Astrocyte (in vitro differentiated cells and primary cell): ENCODE results near the gene ACTN1. TPM values are rescaled to one million over a fixed set of nuclear protein-coding genes. Genes with fewer than 3 reads are reported as not detected.

Experiments used
- DNase-seq: peaks from one replicate; pipeline ENCODE4 v3.0.0-alpha.2; 2010; ENCODE audit warnings: low read depth
- FAIRE-seq: peaks from 2 replicates; lab custom pipeline; 2011; peaks lifted over from hg19 to GRCh38; lab: Jason Lieb, UNC
- H2AFZ ChIP-seq: 2 replicates; pipeline ENCODE4 v1.6.0; 2012; ENCODE audit warnings: low read depth, low read length, inconsistent platforms
- H3K27ac ChIP-seq: 2 replicates; pipeline ENCODE4 v1.5.1; 2011; ENCODE audit warnings: low read depth, low read length, inconsistent platforms
- H3K27me3 ChIP-seq: 2 replicates; pipeline ENCODE4 v1.6.0; 2011; ENCODE audit warnings: low read length, inconsistent platforms; ENCODE audit not compliant: insufficient read depth
- H3K36me3 ChIP-seq: 2 replicates; pipeline ENCODE4 v1.5.1; 2011; ENCODE audit warnings: low read length, inconsistent platforms; ENCODE audit not compliant: insufficient read depth
- H3K4me1 ChIP-seq: 2 replicates; pipeline ENCODE4 v1.5.1; 2011; ENCODE audit warnings: low read length, inconsistent platforms; ENCODE audit not compliant: insufficient read depth
- H3K4me2 ChIP-seq: 2 replicates; pipeline ENCODE4 v1.6.0; 2012; ENCODE audit warnings: low read length, inconsistent platforms
- H3K4me3 ChIP-seq: 2 replicates; pipeline ENCODE4 v1.5.1; 2011; ENCODE audit warnings: low read depth, mild to moderate bottlenecking, low read length, inconsistent platforms; ENCODE audit not compliant: insufficient read depth
- H3K79me2 ChIP-seq: 2 replicates; pipeline ENCODE4 v1.6.0; 2012; ENCODE audit warnings: mild to moderate bottlenecking, low read length, inconsistent platforms; ENCODE audit not compliant: insufficient read depth
- H3K9ac ChIP-seq: 2 replicates; pipeline ENCODE4 v1.6.0; 2012; ENCODE audit warnings: mild to moderate bottlenecking, low read length, inconsistent platforms
- H3K9me3 ChIP-seq: 2 replicates; pipeline ENCODE4 v1.5.1; 2012; ENCODE audit warnings: low read depth, mild to moderate bottlenecking, low read length, inconsistent platforms; ENCODE audit not compliant: insufficient read depth
- H4K20me1 ChIP-seq: 2 replicates; pipeline ENCODE4 v1.6.0; 2012; ENCODE audit warnings: low read length, inconsistent platforms; ENCODE audit not compliant: insufficient read depth
- H3K27ac Mint-ChIP-seq: one replicate; pipeline ENCODE4 v1.8.0; 2021; ENCODE audit warnings: mild to moderate bottlenecking, mixed read lengths; ENCODE audit not compliant: unreplicated experiment
- H3K27me3 Mint-ChIP-seq: one replicate; pipeline ENCODE4 v1.8.0; 2021; ENCODE audit warnings: low read depth, mixed read lengths; ENCODE audit not compliant: unreplicated experiment
- H3K36me3 Mint-ChIP-seq: one replicate; pipeline ENCODE4 v1.8.0; 2021; ENCODE audit warnings: low read depth, mixed read lengths; ENCODE audit not compliant: unreplicated experiment
- H3K4me1 Mint-ChIP-seq: one replicate; pipeline ENCODE4 v1.8.0; 2021; ENCODE audit warnings: low read depth, mixed read lengths; ENCODE audit not compliant: unreplicated experiment
- H3K4me3 Mint-ChIP-seq: one replicate; pipeline ENCODE4 v1.8.0; 2021; ENCODE audit warnings: mild to moderate bottlenecking, moderate library complexity, mixed read lengths; ENCODE audit not compliant: unreplicated experiment
- H3K9me3 Mint-ChIP-seq: one replicate; pipeline ENCODE4 v1.8.0; 2021; ENCODE audit warnings: mild to moderate bottlenecking, mixed read lengths; ENCODE audit not compliant: unreplicated experiment
- EZH2 ChIP-seq: IDR thresholded peaks from 2 replicates; pipeline ENCODE4 v1.6.1; 2012; ENCODE audit warnings: mild to moderate bottlenecking, low read length, inconsistent platforms; ENCODE audit not compliant: insufficient read depth
- total RNA-seq: library from RNA; stranded (reverse); gene quantifications from 2 replicates; pipeline ENCODE4 v1.2.1, GENCODE V29; 2021
- TF ChIP-seq, protein P1 (sequence below): IDR thresholded peaks from 2 replicates; pipeline ENCODE4 v1.5.1; 2011; ENCODE audit warnings: low read depth, mild to moderate bottlenecking, inconsistent platforms, low read length, moderate library complexity; ENCODE audit not compliant: insufficient read depth

Gene ACTN1
- total RNA-seq, 1 donor from 2014 or later, result 1,163 TPM

DNA sequence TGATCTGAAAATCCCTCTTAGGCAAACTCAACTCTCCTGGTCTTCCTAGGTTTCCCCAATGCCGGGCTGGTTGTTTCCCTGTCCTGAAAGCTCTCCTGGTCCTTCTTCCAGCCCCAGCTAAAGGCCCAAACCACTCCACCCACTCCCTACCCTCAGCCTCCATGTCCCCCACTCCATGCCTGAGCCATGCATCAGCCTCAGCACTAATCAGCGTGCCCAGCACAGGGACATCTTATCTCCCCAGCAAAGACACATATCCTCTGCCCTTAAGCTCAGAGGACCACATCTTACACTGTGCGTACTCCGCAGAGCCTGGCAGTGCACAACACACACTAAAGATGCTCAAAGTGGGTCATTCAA is 25.9 kb downstream of the ACTN1 start:
- Histone ChIP-seq H2AFZ (no peak overlapping the region), H3K4me1 (peaks cover 92% of the 10 kb centered on the region), H4K20me1 (peaks cover 93% of the 10 kb centered on the region), H3K4me3 (no peak overlapping the region), H3K27me3 (no peaks in the 10 kb centered on the region), H3K36me3 (peaks cover 26% of the 10 kb centered on the region), H3K27ac (peak overlapping the region; percentile 93), H3K79me2 (peaks cover 99% of the 10 kb centered on the region), H3K9ac (peak overlapping the region; percentile 68), H3K4me2 (peak overlapping the region; percentile 79), H3K9me3 (no peaks in the 10 kb centered on the region)
- Mint-ChIP-seq H3K4me3 (peak overlapping the region; percentile 70), H3K27me3 (no peaks in the 10 kb centered on the region), H3K4me1 (peaks cover 90% of the 10 kb centered on the region), H3K36me3 (peaks cover 32% of the 10 kb centered on the region), H3K9me3 (no peaks in the 10 kb centered on the region), H3K27ac (peak overlapping the region; percentile 55)
- DNase-seq (no peak), FAIRE-seq (no peak)
- TF ChIP-seq, protein P1, sequence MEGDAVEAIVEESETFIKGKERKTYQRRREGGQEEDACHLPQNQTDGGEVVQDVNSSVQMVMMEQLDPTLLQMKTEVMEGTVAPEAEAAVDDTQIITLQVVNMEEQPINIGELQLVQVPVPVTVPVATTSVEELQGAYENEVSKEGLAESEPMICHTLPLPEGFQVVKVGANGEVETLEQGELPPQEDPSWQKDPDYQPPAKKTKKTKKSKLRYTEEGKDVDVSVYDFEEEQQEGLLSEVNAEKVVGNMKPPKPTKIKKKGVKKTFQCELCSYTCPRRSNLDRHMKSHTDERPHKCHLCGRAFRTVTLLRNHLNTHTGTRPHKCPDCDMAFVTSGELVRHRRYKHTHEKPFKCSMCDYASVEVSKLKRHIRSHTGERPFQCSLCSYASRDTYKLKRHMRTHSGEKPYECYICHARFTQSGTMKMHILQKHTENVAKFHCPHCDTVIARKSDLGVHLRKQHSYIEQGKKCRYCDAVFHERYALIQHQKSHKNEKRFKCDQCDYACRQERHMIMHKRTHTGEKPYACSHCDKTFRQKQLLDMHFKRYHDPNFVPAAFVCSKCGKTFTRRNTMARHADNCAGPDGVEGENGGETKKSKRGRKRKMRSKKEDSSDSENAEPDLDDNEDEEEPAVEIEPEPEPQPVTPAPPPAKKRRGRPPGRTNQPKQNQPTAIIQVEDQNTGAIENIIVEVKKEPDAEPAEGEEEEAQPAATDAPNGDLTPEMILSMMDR, result no peak
- no peak for TF ChIP-seq EZH2

DNA sequence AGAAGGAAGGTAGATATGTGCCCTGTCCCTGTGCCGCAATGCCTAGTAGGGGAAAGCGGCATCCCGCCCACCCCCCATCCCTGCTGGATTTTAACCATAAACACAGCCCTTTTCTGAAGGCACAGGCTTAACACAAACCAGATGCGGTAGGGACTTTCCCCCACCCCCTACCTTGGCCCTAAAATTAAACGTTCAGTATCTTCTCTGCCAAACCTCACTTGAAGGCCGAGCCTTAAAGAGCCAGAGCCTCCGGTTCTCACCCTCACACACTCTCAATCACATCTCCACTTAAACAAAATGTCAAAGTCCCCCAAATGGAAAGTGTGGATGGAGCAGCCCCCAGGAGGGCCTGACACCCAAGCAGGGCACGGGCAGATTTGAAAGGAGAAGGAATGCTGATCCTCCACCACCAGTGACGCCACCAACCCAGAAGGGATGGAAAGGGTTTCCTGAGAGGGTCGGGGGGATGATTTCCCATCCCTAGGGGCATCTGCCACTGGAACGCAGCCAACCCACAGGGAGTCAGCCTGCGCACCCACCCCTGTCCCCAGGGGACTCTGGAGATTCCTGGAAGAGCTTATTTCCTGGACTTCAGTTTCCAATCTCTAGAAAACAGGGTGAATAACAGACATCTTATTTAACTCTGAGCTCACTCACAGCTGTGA is 26.4 kb downstream of the ACTN1 start:
- no peaks in the 10 kb centered on the region for H3K27me3 Mint-ChIP-seq
- H3K9me3 ChIP-seq, result no peaks in the 10 kb centered on the region
- H2AFZ ChIP-seq, result no peak overlapping the region
- peaks cover 26% of the 10 kb centered on the region for H3K36me3 ChIP-seq
- peaks cover 90% of the 10 kb centered on the region for H3K4me1 Mint-ChIP-seq
- H4K20me1 ChIP-seq, result peaks cover 93% of the 10 kb centered on the region
- peaks cover 32% of the 10 kb centered on the region for H3K36me3 Mint-ChIP-seq
- no peaks in the 10 kb centered on the region for H3K9me3 Mint-ChIP-seq
- no peak for TF ChIP-seq EZH2
- TF ChIP-seq, protein P1, result no peak
- peak overlapping the region; percentile 55 for H3K27ac Mint-ChIP-seq
- H3K27ac ChIP-seq, result peak overlapping the region; percentile 93
- H3K79me2 ChIP-seq, result peaks cover 99% of the 10 kb centered on the region
- no peak for FAIRE-seq
- peak overlapping the region; percentile 70 for H3K4me3 Mint-ChIP-seq
- DNase-seq, result peak; percentile 74
- H3K27me3 ChIP-seq, result no peaks in the 10 kb centered on the region
- peak overlapping the region; percentile 79 for H3K4me2 ChIP-seq
- H3K9ac ChIP-seq, result peak overlapping the region; percentile 68
- H3K4me1 ChIP-seq, result peaks cover 92% of the 10 kb centered on the region
- H3K4me3 ChIP-seq, result peak overlapping the region; percentile 15
